Tibial nerve (tissue), 4 donors: ENCODE results near the gene SUPT3H. TPM values are rescaled to one million over a fixed set of nuclear protein-coding genes. Genes with fewer than 3 reads are reported as not detected.

Experiments used
- DNase-seq, 2 donors: peaks; one replicate each; pipeline ENCODE4 v3.0.0-alpha.2; 2019; ENCODE audit warnings: low spot score in 2 of 2
- H3K27ac ChIP-seq, 4 donors: fragments of 200-600 bp; sonication (generic) in 3 of 4; one replicate each; pipeline ENCODE4 v1.5.1; 2017 to 2019; ENCODE audit warnings: mild to moderate bottlenecking in 1 of 4
- H3K27me3 ChIP-seq, 2 donors: fragments of 200-600 bp; sonication (generic) in 1 of 2; one replicate each; pipeline versions ENCODE4 v1.5.1 to v1.6.0; 2017 to 2019
- H3K36me3 ChIP-seq, 3 donors: fragments of 200-600 bp; sonication (generic); one replicate each; pipeline ENCODE4 v1.5.1; 2018 to 2019
- H3K4me1 ChIP-seq, 4 donors: fragments of 200-600 bp; sonication (generic) in 3 of 4; one replicate each; pipeline ENCODE4 v1.5.1; 2017 to 2019
- H3K4me3 ChIP-seq, 4 donors: fragments of 200-600 bp; sonication (generic) in 3 of 4; one replicate each; pipeline ENCODE4 v1.5.1; 2017 to 2019; ENCODE audit warnings: mild to moderate bottlenecking in 1 of 4, moderate library complexity in 1 of 4
- H3K9me3 ChIP-seq, 4 donors: fragments of 200-600 bp; sonication (generic) in 3 of 4; one replicate each; pipeline ENCODE4 v1.5.1; 2017 to 2019
- CTCF ChIP-seq, 5 experiments: fragments of 200-600 bp in 3 of 5; fragments of 450-650 bp in 2 of 5; sonication (generic) in 3 of 5; IDR thresholded peaks; one replicate each; pipeline ENCODE4 v1.5.1; 2016 to 2019; ENCODE audit warnings: antibody characterized with exemption in 5 of 5, mild to moderate bottlenecking in 3 of 5, moderate library complexity in 2 of 5
- EP300 ChIP-seq, 2 donors: sonication (generic); formaldehyde crosslinking; IDR thresholded peaks; one replicate each; pipeline ENCODE4 v1.6.1; 2017; ENCODE audit warnings: antibody characterized with exemption in 2 of 2, mild to moderate bottlenecking in 1 of 2
- POLR2A ChIP-seq, 2 donors: fragments of 450-650 bp; IDR thresholded peaks; one replicate each; pipeline ENCODE4 v1.6.1; 2017; ENCODE audit warnings: antibody characterized with exemption in 2 of 2, mild to moderate bottlenecking in 2 of 2, moderate library complexity in 2 of 2
- WGBS, 2 donors: methylation state at CpG; one replicate each; pipeline ENCODE4 v1.1.5; 2018; 5-methylcytosine and 5-hydroxymethylcytosine counted together
- total RNA-seq, 4 donors: library from RNA; depleted of rRNA; stranded (reverse); fragments of >200 nt; gene quantifications; one replicate each; pipeline ENCODE4 v1.1.0, GENCODE V29; 2016

SUPT3H gene
- total RNA-seq, 4 donors from 2014 or later = 6.6 to 16.5 (median 14.8) TPM

GRCh38 chr6:45371924-45372573, 5.7 kb downstream of the SUPT3H start:
- Histone ChIP-seq H3K4me1 (peaks cover 0 to 18% (median 0%) of the 10 kb centered on the region in 4 donors), H3K4me3 (no peak overlapping the region), H3K27me3 (no peaks in the 10 kb centered on the region), H3K9me3 (no peaks in the 10 kb centered on the region), H3K36me3 (no peaks in the 10 kb centered on the region), H3K27ac (no peak overlapping the region)
- TF ChIP-seq CTCF (IDR thresholded peaks at IDR 0.05) (no peak), EP300 (IDR thresholded peaks at IDR 0.05) (no peak), POLR2A (IDR thresholded peaks at IDR 0.05) (no peak)
- 97% methylated on average over 3 of the region's 3 CpGs for WGBS, 2 donors
- no peak for DNase-seq

GRCh38 chr6:45369870-45370269, 7.9 kb downstream of the SUPT3H start:
- TF ChIP-seq POLR2A (IDR thresholded peaks at IDR 0.05) = no peak
- no peak for TF ChIP-seq EP300 (IDR thresholded peaks at IDR 0.05)
- TF ChIP-seq CTCF (IDR thresholded peaks at IDR 0.05) = no peak
- Histone ChIP-seq H3K27ac (no peak overlapping the region), H3K27me3 (no peaks in the 10 kb centered on the region), H3K36me3 (no peaks in the 10 kb centered on the region), H3K4me3 (no peak overlapping the region), H3K4me1 (no peaks in the 10 kb centered on the region), H3K9me3 (no peaks in the 10 kb centered on the region)
- DNase-seq = no peak
- 85 to 92% methylated on average over 1 of the region's 1 CpG for WGBS, 2 donors

GRCh38 chr6:45367999-45368398, 9.7 kb downstream of the SUPT3H start:
- H3K4me3 ChIP-seq = no peak overlapping the region
- H3K27ac ChIP-seq = no peak overlapping the region
- no peaks in the 10 kb centered on the region for H3K27me3 ChIP-seq
- no peaks in the 10 kb centered on the region for H3K36me3 ChIP-seq
- TF ChIP-seq EP300 (IDR thresholded peaks at IDR 0.05) (no peak), POLR2A (IDR thresholded peaks at IDR 0.05) (no peak), CTCF (IDR thresholded peaks at IDR 0.05) (no peak)
- DNase-seq = no peak
- no peaks in the 10 kb centered on the region for H3K9me3 ChIP-seq
- H3K4me1 ChIP-seq = no peaks in the 10 kb centered on the region

- peaks cover 0 to 4% (median 0%) of the 10 kb centered on the region in 4 donors for H3K4me1 ChIP-seq
- H3K27ac ChIP-seq = no peak overlapping the region
- TF ChIP-seq POLR2A (IDR thresholded peaks at IDR 0.05) (no peak), CTCF (IDR thresholded peaks at IDR 0.05) (no peak), EP300 (IDR thresholded peaks at IDR 0.05) (no peak)
- WGBS, 2 donors = 91 to 98% methylated on average over 1 of the region's 1 CpG
- H3K9me3 ChIP-seq = no peaks in the 10 kb centered on the region
- no peaks in the 10 kb centered on the region for H3K36me3 ChIP-seq
- no peak overlapping the region for H3K4me3 ChIP-seq
- no peaks in the 10 kb centered on the region for H3K27me3 ChIP-seq
- no peak for DNase-seq
Measured at GRCh38 chr6:45366534-45366933, 11.2 kb downstream of the SUPT3H start.

GRCh38 chr6:45365036-45365435, 12.7 kb downstream of the SUPT3H start:
- H3K27me3 ChIP-seq = no peaks in the 10 kb centered on the region
- H3K4me3 ChIP-seq = no peak overlapping the region
- DNase-seq = no peak
- H3K9me3 ChIP-seq = no peaks in the 10 kb centered on the region
- no peak overlapping the region for H3K27ac ChIP-seq
- WGBS, 2 donors = 81 to 92% methylated on average over 1 of the region's 1 CpG
- no peaks in the 10 kb centered on the region for H3K36me3 ChIP-seq
- H3K4me1 ChIP-seq = peaks cover 0 to 4% (median 0%) of the 10 kb centered on the region in 4 donors
- TF ChIP-seq POLR2A (IDR thresholded peaks at IDR 0.05) = no peak
- no peak for TF ChIP-seq EP300 (IDR thresholded peaks at IDR 0.05)
- no peak for TF ChIP-seq CTCF (IDR thresholded peaks at IDR 0.05)
